ENCODE results near the gene RETREG2.

Gene RETREG2

GRCh38 chr2:219207134-219207883 is 29.2 kb downstream of the RETREG2 start:
- no peak for TF ChIP-seq EGR1 (IDR thresholded peaks at IDR 0.05)
- TF ChIP-seq USF1 (IDR thresholded peaks at IDR 0.05): no peak
- TF ChIP-seq TAF1 (IDR thresholded peaks at IDR 0.05; ENCODE audit: low read depth): no peak
- no peak for TF ChIP-seq FOXM1 (IDR thresholded peaks at IDR 0.05; ENCODE audit: borderline replicate concordance, low read depth)
- no peak for TF ChIP-seq TCF12 (IDR thresholded peaks at IDR 0.05; ENCODE audit: low read depth)
- TF ChIP-seq REST (IDR thresholded peaks at IDR 0.05; ENCODE audit: low read depth): no peak
- TF ChIP-seq CREB1 (IDR thresholded peaks at IDR 0.05; ENCODE audit: low read depth): no peak
- TF ChIP-seq CEBPB (IDR thresholded peaks at IDR 0.05): no peak
- no peak for TF ChIP-seq ZBTB7A (IDR thresholded peaks at IDR 0.05; ENCODE audit: low read depth)

GRCh38 chr2:219207884-219208740 is 30.0 kb downstream of the RETREG2 start:
- TF ChIP-seq FOXM1 (IDR thresholded peaks at IDR 0.05; ENCODE audit: borderline replicate concordance, low read depth) (no peak), CREB1 (IDR thresholded peaks at IDR 0.05; ENCODE audit: low read depth) (no peak), NFIC (IDR thresholded peaks at IDR 0.05) (peak; percentile 51)

- TF ChIP-seq CREB1 (IDR thresholded peaks at IDR 0.05; ENCODE audit: low read depth): no peak
These were observed 31.4 kb downstream of the RETREG2 start for GRCh38 chr2:219209236-219210195.

- TF ChIP-seq FOXM1 (IDR thresholded peaks at IDR 0.05; ENCODE audit: borderline replicate concordance, low read depth): no peak
- TF ChIP-seq REST (IDR thresholded peaks at IDR 0.05; ENCODE audit: low read depth): no peak
- TF ChIP-seq CEBPB (IDR thresholded peaks at IDR 0.05): no peak
- no peak for TF ChIP-seq EP300 (IDR thresholded peaks at IDR 0.05; ENCODE audit: borderline replicate concordance)
- no peak for TF ChIP-seq EGR1 (IDR thresholded peaks at IDR 0.05)
- no peak for TF ChIP-seq ZBTB7A (IDR thresholded peaks at IDR 0.05; ENCODE audit: low read depth)
- TF ChIP-seq YY1 (IDR thresholded peaks at IDR 0.05; ENCODE audit: low read depth): no peak
- no peak for TF ChIP-seq USF1 (IDR thresholded peaks at IDR 0.05)
- no peak for TF ChIP-seq RAD21 (IDR thresholded peaks at IDR 0.05; ENCODE audit: low read depth)
These were observed 32.3 kb downstream of the RETREG2 start for GRCh38 chr2:219210196-219210885.

- TF ChIP-seq YY1 (IDR thresholded peaks at IDR 0.05; ENCODE audit: low read depth): no peak
These were observed 32.8 kb downstream of the RETREG2 start for GRCh38 chr2:219210886-219211362.

- TF ChIP-seq EGR1 (IDR thresholded peaks at IDR 0.05) (no peak), NFIC (IDR thresholded peaks at IDR 0.05) (no peak), CEBPB (IDR thresholded peaks at IDR 0.05) (no peak), TCF12 (IDR thresholded peaks at IDR 0.05; ENCODE audit: low read depth) (no peak), CREB1 (IDR thresholded peaks at IDR 0.05; ENCODE audit: low read depth) (no peak), RAD21 (IDR thresholded peaks at IDR 0.05; ENCODE audit: low read depth) (no peak), TAF1 (IDR thresholded peaks at IDR 0.05; ENCODE audit: low read depth) (no peak), FOXM1 (IDR thresholded peaks at IDR 0.05; ENCODE audit: borderline replicate concordance, low read depth) (no peak), EP300 (IDR thresholded peaks at IDR 0.05; ENCODE audit: borderline replicate concordance) (no peak)
These were observed 34.9 kb downstream of the RETREG2 start for GRCh38 chr2:219213026-219213415.
